ENCODE data around the gene USE1. TPM values are rescaled to one million over a fixed set of nuclear protein-coding genes. Genes with fewer than 3 reads are reported as not detected.

USE1 gene
- total and polyA plus RNA-seq, 4 donors = 9.6 to 27.8 (median 18.1) TPM

GRCh38 chr19:17240062-17240752 is 25.1 kb downstream of the USE1 start (continued):
- no peak for TF ChIP-seq RAD21 (IDR thresholded peaks at IDR 0.05)
- TF ChIP-seq ATF3 (IDR thresholded peaks at IDR 0.05) = no peak
- peak; percentile 45 for TF ChIP-seq HNF4G (IDR thresholded peaks at IDR 0.05)
- no peak for TF ChIP-seq EGR1 (IDR thresholded peaks at IDR 0.05; ENCODE audit: low read depth in 2 of 2)

GRCh38 chr19:17240826-17241399 is 25.8 kb downstream of the USE1 start:
- no peak for DNase-seq (ENCODE audit: low spot score)
- H3K9ac ChIP-seq (ENCODE audit: low read depth in 1 of 2, low read length in 2 of 2) = no peak overlapping the region
- H3K4me3 ChIP-seq (ENCODE audit: low read depth in 1 of 3, low read length in 3 of 3) = peak overlapping the region in 1 of 3 donors; percentile 16
- WGBS = 76% methylated on average over 6 of the region's 6 CpGs
- no peak for TF ChIP-seq CTCF (IDR thresholded peaks at IDR 0.05; ENCODE audit: low read depth, low read length, missing input control)
- TF ChIP-seq HNF4A (conservative IDR thresholded peaks at IDR 0.05) = peak in 1 of 2 donors; percentile 55
- TF ChIP-seq RXRA (IDR thresholded peaks at IDR 0.05) = peak in 1 of 2 donors; percentile 78
- H3K36me3 ChIP-seq (ENCODE audit: control insufficient read depth in 4 of 4, insufficient read depth in 3 of 4, low read depth in 1 of 4, low read length in 3 of 4) = peaks cover 2 to 5% (median 4%) of the 10 kb centered on the region in 4 donors
- H3K27ac ChIP-seq (ENCODE audit: low read depth in 1 of 2, low read length in 2 of 2) = no peak overlapping the region
- peaks cover 28 to 69% (median 62%) of the 10 kb centered on the region in 4 donors for H3K4me1 ChIP-seq (ENCODE audit: control insufficient read depth in 4 of 4, insufficient read depth in 4 of 4, low read length in 3 of 4)
- H3K27me3 ChIP-seq (ENCODE audit: control insufficient read depth in 4 of 4, insufficient read depth in 4 of 4, low read length in 3 of 4) = no peaks in the 10 kb centered on the region
- no peaks in the 10 kb centered on the region for H3K9me3 ChIP-seq (ENCODE audit: control insufficient read depth in 4 of 4, low read length in 3 of 4)

GRCh38 chr19:17242431-17243208 is 27.5 kb downstream of the USE1 start:
- Histone ChIP-seq H3K4me3 (ENCODE audit: low read depth in 1 of 3, low read length in 3 of 3) (peak overlapping the region; percentile 75 to 89 (median 88)), H3K27me3 (ENCODE audit: control insufficient read depth in 4 of 4, insufficient read depth in 4 of 4, low read length in 3 of 4) (no peaks in the 10 kb centered on the region), H3K27ac (ENCODE audit: low read depth in 1 of 2, low read length in 2 of 2) (peak overlapping the region; percentile 81), H3K9ac (ENCODE audit: low read depth in 1 of 2, low read length in 2 of 2) (peak overlapping the region; percentile 12 to 52), H3K4me1 (ENCODE audit: control insufficient read depth in 4 of 4, insufficient read depth in 4 of 4, low read length in 3 of 4) (peaks cover 22 to 71% (median 66%) of the 10 kb centered on the region in 4 donors), H3K36me3 (ENCODE audit: control insufficient read depth in 4 of 4, insufficient read depth in 3 of 4, low read depth in 1 of 4, low read length in 3 of 4) (peaks cover 2 to 5% (median 4%) of the 10 kb centered on the region in 4 donors), H3K9me3 (ENCODE audit: control insufficient read depth in 4 of 4, low read length in 3 of 4) (no peaks in the 10 kb centered on the region)
- TF ChIP-seq ATF3 (IDR thresholded peaks at IDR 0.05) (no peak), HNF4A (conservative IDR thresholded peaks at IDR 0.05) (no peak)
- no peak for DNase-seq (ENCODE audit: low spot score)
- 33% methylated on average over 8 of the region's 8 CpGs for WGBS

GRCh38 chr19:17243211-17243829 is 28.2 kb downstream of the USE1 start:
- H3K9ac ChIP-seq (ENCODE audit: low read depth in 1 of 2, low read length in 2 of 2) = peak overlapping the region; percentile 64 to 69
- peak overlapping the region; percentile 75 to 89 (median 88) for H3K4me3 ChIP-seq (ENCODE audit: low read depth in 1 of 3, low read length in 3 of 3)
- WGBS = 21% methylated on average over 8 of the region's 8 CpGs
- H3K27ac ChIP-seq (ENCODE audit: low read depth in 1 of 2, low read length in 2 of 2) = peak overlapping the region; percentile 81
- H3K27me3 ChIP-seq (ENCODE audit: control insufficient read depth in 4 of 4, insufficient read depth in 4 of 4, low read length in 3 of 4) = no peaks in the 10 kb centered on the region
- no peak for DNase-seq (ENCODE audit: low spot score)
- H3K9me3 ChIP-seq (ENCODE audit: control insufficient read depth in 4 of 4, low read length in 3 of 4) = no peaks in the 10 kb centered on the region
- H3K4me1 ChIP-seq (ENCODE audit: control insufficient read depth in 4 of 4, insufficient read depth in 4 of 4, low read length in 3 of 4) = peaks cover 19 to 70% (median 65%) of the 10 kb centered on the region in 4 donors
- peaks cover under 1 to 2% (median under 1%) of the 10 kb centered on the region in 4 donors for H3K36me3 ChIP-seq (ENCODE audit: control insufficient read depth in 4 of 4, insufficient read depth in 3 of 4, low read depth in 1 of 4, low read length in 3 of 4)
- TF ChIP-seq NR2F2 (IDR thresholded peaks at IDR 0.05) = no peak
- TF ChIP-seq ATF3 (IDR thresholded peaks at IDR 0.05) = no peak
- TF ChIP-seq CTCF (IDR thresholded peaks at IDR 0.05; ENCODE audit: low read depth, low read length, missing input control) = no peak
- TF ChIP-seq HNF4A (conservative IDR thresholded peaks at IDR 0.05) = peak; percentile 96 to 97
- TF ChIP-seq JUND (IDR thresholded peaks at IDR 0.05) = peak in 1 of 2 donors; percentile 32
- TF ChIP-seq MAX (IDR thresholded peaks at IDR 0.05) = peak; percentile 43
- peak; percentile 24 for TF ChIP-seq TAF1 (conservative IDR thresholded peaks at IDR 0.05)
- no peak for TF ChIP-seq FOXA2 (IDR thresholded peaks at IDR 0.05)
- TF ChIP-seq FOXA1 (IDR thresholded peaks at IDR 0.05) = no peak
- peak; percentile 94 for TF ChIP-seq HNF4G (IDR thresholded peaks at IDR 0.05)
